HepG2 (cell line): ENCODE measurements around the gene CHDH. TPM values are rescaled to one million over a fixed set of nuclear protein-coding genes. Genes with fewer than 3 reads are reported as not detected.

ENCODE experiments used
- CBFB ChIP-seq: sonication (generic); formaldehyde crosslinking; IDR thresholded peaks from 2 replicates; pipeline ENCODE4 v1.4.0; 2020; ENCODE audit warnings: missing genetic modification reagents
- JDP2 ChIP-seq: sonication (generic); formaldehyde crosslinking; IDR thresholded peaks from 2 replicates; pipeline ENCODE4 v1.8.1; 2022; ENCODE audit warnings: missing genetic modification reagents, borderline replicate concordance
- LCORL ChIP-seq, 2 experiments: fragments of 450-650 bp in 1 of 2; sonication (generic) in 1 of 2; formaldehyde crosslinking in 1 of 2; IDR thresholded peaks; 2 replicates each; pipeline versions ENCODE4 v1.5.0 to v1.6.1; 2017 to 2020; ENCODE audit warnings: antibody characterized with exemption in 1 of 2, missing genetic modification reagents in 1 of 2
- MATR3 ChIP-seq: sonication (generic); formaldehyde crosslinking; IDR thresholded peaks from 2 replicates; pipeline ENCODE4 v1.4.0; 2020; ENCODE audit warnings: missing genetic modification reagents
- NKX3-1 ChIP-seq: sonication (generic); formaldehyde crosslinking; IDR thresholded peaks from 2 replicates; pipeline ENCODE4 v1.5.0; 2020; ENCODE audit warnings: missing genetic modification reagents
- THYN1 ChIP-seq: sonication (generic); formaldehyde crosslinking; IDR thresholded peaks from 2 replicates; pipeline ENCODE4 v1.8.1; 2023; ENCODE audit warnings: low read depth, mild to moderate bottlenecking, moderate library complexity, missing genetic modification reagents, borderline replicate concordance
- ZBTB7A ChIP-seq: sonication (generic); formaldehyde crosslinking; IDR thresholded peaks from 2 replicates; pipeline ENCODE4 v1.8.0; 2022; ENCODE audit warnings: mild to moderate bottlenecking, missing genetic modification reagents
- ZNF207 ChIP-seq: fragments of 450-650 bp; IDR thresholded peaks from 2 replicates; pipeline ENCODE4 v1.6.1; 2016; ENCODE audit warnings: antibody characterized with exemption, borderline replicate concordance
- ZNF253 ChIP-seq: sonication (generic); formaldehyde crosslinking; IDR thresholded peaks from 2 replicates; pipeline ENCODE4 v1.8.0; 2022; ENCODE audit warnings: mild to moderate bottlenecking, missing genetic modification reagents, borderline replicate concordance
- ZNF296 ChIP-seq: sonication (generic); formaldehyde crosslinking; conservative IDR thresholded peaks from 2 replicates; pipeline ENCODE4 v1.5.0; 2020; ENCODE audit warnings: mild to moderate bottlenecking, missing genetic modification reagents
- ZNF607 ChIP-seq: sonication (generic); formaldehyde crosslinking; IDR thresholded peaks from 2 replicates; pipeline ENCODE4 v1.5.1; 2020; ENCODE audit warnings: missing genetic modification reagents, mild to moderate bottlenecking, borderline replicate concordance
- ZNF766 ChIP-seq: sonication (generic); formaldehyde crosslinking; IDR thresholded peaks from 2 replicates; pipeline ENCODE4 v1.5.0; 2020; ENCODE audit warnings: missing genetic modification reagents, borderline replicate concordance
- ZNF792 ChIP-seq: IDR thresholded peaks from 2 replicates; pipeline ENCODE4 v1.6.1; 2016
- polyA plus RNA-seq, 8 experiments: library from polyadenylated mRNA; depleted of rRNA in 3 of 8; stranded (reverse) in 7 of 8; unstranded in 1 of 8; fragments of >200 nt; fragmentation: Illumina TruSeq in 4 of 8; extraction: Trizol in 4 of 8; gene quantifications; 2 replicates each; pipeline versions ENCODE4 v1.2.1 to v1.2.3, GENCODE V29; 2011 to 2016; ENCODE audit warnings: low read depth in 4 of 8, missing spikeins in 1 of 8, mixed read lengths in 1 of 8; ENCODE audit not compliant: insufficient read depth in 1 of 8
- total RNA-seq, 5 experiments: library from RNA; depleted of rRNA; stranded (reverse); fragments of >200 nt; fragmentation: Illumina TruSeq; extraction: Trizol; gene quantifications; 2 replicates each; pipeline ENCODE4 v1.2.3, GENCODE V29; 2016; ENCODE audit warnings: low read depth in 1 of 5
- TF ChIP-seq, protein P1 (sequence below): sonication (generic); formaldehyde crosslinking; IDR thresholded peaks from 2 replicates; pipeline ENCODE4 v1.4.0; 2020; ENCODE audit warnings: mild to moderate bottlenecking, missing genetic modification reagents
- TF ChIP-seq, protein P2 (sequence below): IDR thresholded peaks from 2 replicates; pipeline ENCODE4 v1.6.1; 2016; ENCODE audit warnings: low read depth
- TF ChIP-seq, protein P3 (sequence below): sonication (generic); formaldehyde crosslinking; IDR thresholded peaks from 2 replicates; pipeline ENCODE4 v1.9.0; 2021; ENCODE audit warnings: missing genetic modification reagents, borderline replicate concordance
- TF ChIP-seq, protein P4 (sequence below): sonication (generic); formaldehyde crosslinking; IDR thresholded peaks from 2 replicates; pipeline ENCODE4 v1.5.1; 2020; ENCODE audit warnings: missing genetic modification reagents, mild to moderate bottlenecking, borderline replicate concordance
- TF ChIP-seq, protein P5 (sequence below): sonication (generic); formaldehyde crosslinking; IDR thresholded peaks from 2 replicates; pipeline ENCODE4 v1.4.0; 2020; ENCODE audit warnings: missing genetic modification reagents

The CHDH gene
- total and polyA plus RNA-seq, 2 of the 13 experiments (the other 11 are each of a cell fraction or from before 2014, with no cell fraction given): 28.1 to 48.9 TPM

DNA sequence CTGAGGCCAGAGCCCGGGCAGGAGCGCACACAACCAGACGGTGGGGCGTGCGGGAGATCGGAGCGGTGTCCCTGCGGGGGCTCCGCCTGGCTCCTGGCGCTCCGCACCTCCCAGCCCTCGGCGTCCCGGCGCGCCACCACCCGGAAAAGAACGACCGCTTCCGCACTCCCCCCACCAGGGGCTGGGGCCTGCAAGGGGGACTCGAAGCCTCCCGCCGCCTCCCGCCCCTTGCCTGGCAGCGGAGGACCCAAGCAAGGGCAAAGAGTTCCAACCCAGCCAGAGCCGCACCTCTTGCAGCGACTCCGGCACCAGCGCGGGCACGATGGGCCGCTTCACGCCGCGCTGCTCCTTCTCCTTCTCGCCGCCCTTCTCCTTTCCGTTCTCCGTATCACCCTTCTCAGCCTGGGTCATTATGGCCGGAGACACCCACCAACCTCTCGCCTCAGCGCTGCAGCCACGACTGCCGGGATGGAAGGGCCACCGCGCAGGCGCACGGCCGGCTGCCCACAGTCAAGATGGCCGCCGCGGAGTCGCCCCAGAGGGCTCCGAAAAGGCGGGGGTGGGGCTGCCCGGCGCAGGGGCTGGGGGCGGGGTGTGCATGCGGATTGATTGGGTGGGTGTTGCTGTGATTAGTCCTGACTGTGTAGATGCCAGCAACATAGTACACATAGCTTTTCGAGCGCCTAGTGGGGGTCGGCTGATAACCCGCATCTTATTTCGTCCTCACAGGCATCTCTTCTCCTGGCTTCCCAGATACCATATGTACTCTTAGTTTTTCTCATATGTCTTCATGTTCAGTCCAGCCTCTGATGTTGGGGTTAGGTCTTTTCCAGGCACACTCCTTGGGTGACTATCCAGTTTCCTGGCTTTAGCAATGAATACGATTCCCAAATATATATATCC, 35.7 kb upstream of the CHDH start, which contains the start of gene ACTR8 (continued):
- peak; percentile 58; the same call in 1 of the 2 replicates for TF ChIP-seq ZNF766
- TF ChIP-seq, protein P1, sequence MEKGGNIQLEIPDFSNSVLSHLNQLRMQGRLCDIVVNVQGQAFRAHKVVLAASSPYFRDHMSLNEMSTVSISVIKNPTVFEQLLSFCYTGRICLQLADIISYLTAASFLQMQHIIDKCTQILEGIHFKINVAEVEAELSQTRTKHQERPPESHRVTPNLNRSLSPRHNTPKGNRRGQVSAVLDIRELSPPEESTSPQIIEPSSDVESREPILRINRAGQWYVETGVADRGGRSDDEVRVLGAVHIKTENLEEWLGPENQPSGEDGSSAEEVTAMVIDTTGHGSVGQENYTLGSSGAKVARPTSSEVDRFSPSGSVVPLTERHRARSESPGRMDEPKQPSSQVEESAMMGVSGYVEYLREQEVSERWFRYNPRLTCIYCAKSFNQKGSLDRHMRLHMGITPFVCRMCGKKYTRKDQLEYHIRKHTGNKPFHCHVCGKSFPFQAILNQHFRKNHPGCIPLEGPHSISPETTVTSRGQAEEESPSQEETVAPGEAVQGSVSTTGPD: no peak
- no peak for TF ChIP-seq JDP2 (CRISPR knock-in tag)
- TF ChIP-seq THYN1: peak; percentile 54; the same call in 1 of the 2 replicates
- no peak; the same call in 1 of the 2 replicates for TF ChIP-seq CBFB (CRISPR knock-in tag)
- no peak for TF ChIP-seq LCORL (IDR thresholded peaks at IDR 0.05)
- TF ChIP-seq LCORL (CRISPR knock-in tag; IDR thresholded peaks at IDR 0.05): peak; percentile 72; the same call in 1 of the 2 replicates
- TF ChIP-seq ZNF792 (CRISPR knock-in tag): no peak
- TF ChIP-seq MATR3 (CRISPR knock-in tag): no peak
- TF ChIP-seq ZBTB7A (CRISPR knock-in tag): peak; percentile 87
- TF ChIP-seq, protein P2, sequence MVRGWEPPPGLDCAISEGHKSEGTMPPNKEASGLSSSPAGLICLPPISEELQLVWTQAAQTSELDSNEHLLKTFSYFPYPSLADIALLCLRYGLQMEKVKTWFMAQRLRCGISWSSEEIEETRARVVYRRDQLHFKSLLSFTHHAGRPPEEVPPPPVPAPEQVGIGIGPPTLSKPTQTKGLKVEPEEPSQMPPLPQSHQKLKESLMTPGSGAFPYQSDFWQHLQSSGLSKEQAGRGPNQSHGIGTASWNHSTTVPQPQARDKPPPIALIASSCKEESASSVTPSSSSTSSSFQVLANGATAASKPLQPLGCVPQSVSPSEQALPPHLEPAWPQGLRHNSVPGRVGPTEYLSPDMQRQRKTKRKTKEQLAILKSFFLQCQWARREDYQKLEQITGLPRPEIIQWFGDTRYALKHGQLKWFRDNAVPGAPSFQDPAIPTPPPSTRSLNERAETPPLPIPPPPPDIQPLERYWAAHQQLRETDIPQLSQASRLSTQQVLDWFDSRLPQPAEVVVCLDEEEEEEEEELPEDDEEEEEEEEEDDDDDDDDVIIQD: no peak
- TF ChIP-seq ZNF607: peak; percentile 88; the same call in 1 of the 2 replicates
- TF ChIP-seq, protein P3, sequence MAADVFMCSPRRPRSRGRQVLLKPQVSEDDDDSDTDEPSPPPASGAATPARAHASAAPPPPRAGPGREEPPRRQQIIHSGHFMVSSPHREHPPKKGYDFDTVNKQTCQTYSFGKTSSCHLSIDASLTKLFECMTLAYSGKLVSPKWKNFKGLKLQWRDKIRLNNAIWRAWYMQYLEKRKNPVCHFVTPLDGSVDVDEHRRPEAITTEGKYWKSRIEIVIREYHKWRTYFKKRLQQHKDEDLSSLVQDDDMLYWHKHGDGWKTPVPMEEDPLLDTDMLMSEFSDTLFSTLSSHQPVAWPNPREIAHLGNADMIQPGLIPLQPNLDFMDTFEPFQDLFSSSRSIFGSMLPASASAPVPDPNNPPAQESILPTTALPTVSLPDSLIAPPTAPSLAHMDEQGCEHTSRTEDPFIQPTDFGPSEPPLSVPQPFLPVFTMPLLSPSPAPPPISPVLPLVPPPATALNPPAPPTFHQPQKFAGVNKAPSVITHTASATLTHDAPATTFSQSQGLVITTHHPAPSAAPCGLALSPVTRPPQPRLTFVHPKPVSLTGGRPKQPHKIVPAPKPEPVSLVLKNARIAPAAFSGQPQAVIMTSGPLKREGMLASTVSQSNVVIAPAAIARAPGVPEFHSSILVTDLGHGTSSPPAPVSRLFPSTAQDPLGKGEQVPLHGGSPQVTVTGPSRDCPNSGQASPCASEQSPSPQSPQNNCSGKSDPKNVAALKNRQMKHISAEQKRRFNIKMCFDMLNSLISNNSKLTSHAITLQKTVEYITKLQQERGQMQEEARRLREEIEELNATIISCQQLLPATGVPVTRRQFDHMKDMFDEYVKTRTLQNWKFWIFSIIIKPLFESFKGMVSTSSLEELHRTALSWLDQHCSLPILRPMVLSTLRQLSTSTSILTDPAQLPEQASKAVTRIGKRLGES (CRISPR knock-in tag): no peak
- no peak for TF ChIP-seq NKX3-1 (CRISPR knock-in tag)
- TF ChIP-seq ZNF296 (CRISPR knock-in tag): no peak
- TF ChIP-seq, protein P4, sequence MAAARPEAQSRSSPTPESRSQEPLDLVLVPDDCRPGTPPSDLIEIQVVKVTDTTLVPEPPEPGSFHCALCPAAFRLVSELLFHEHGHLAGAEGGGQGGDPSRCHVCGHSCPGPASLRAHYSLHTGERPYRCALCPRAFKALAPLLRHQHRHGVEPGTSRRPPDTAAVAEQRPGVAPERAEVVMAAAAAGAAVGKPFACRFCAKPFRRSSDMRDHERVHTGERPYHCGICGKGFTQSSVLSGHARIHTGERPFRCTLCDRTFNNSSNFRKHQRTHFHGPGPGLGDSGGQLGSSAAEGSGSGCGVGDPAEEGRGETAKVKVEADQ (CRISPR knock-in tag): no peak
- TF ChIP-seq, protein P5, sequence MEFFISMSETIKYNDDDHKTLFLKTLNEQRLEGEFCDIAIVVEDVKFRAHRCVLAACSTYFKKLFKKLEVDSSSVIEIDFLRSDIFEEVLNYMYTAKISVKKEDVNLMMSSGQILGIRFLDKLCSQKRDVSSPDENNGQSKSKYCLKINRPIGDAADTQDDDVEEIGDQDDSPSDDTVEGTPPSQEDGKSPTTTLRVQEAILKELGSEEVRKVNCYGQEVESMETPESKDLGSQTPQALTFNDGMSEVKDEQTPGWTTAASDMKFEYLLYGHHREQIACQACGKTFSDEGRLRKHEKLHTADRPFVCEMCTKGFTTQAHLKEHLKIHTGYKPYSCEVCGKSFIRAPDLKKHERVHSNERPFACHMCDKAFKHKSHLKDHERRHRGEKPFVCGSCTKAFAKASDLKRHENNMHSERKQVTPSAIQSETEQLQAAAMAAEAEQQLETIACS (CRISPR knock-in tag): no peak
- TF ChIP-seq ZNF253 (CRISPR knock-in tag): no peak
- no peak for TF ChIP-seq ZNF207
